NCI-H1694 treated with DMSO at 0.1 percent for 48 hours (cell line): Measurements from ENCODE around the gene CYP4F2.
"Not testable (repeated sequence)": the region's sequence is repeated elsewhere in the genome, so short reads cannot be mapped to it uniquely, and the experiment has no call there.

Experiments used
- DNase-seq: peaks from one replicate; lab custom pipeline; 2025; lab: John Stamatoyannopoulos, UW

Gene CYP4F2

GRCh38 chr19:15900032-15900431, 2.2 kb upstream of the CYP4F2 start:
- DNase-seq, result not testable (repeated sequence)

DNA sequence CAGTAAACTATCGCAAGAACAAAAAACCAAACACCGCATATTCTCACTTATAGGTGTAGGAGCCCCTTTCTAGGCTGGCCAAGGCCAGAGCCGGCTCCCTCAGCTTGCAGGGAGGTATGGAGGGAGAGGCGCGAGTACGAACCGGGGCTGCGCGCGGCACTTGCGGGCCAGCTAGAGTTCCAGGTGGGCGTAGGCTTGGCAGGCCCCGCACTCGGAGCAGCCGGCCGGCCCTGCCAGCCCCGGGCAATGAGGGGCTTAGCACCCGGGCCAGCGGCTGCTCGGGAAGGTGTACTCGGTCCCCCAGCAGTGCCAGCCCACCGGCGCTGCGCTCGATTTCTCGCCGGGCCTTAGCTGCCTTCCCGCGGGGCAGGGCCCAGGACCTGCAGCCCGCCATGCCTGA, 1.7 kb upstream of the CYP4F2 start:
- DNase-seq, result not testable (repeated sequence)

- DNase-seq, result no peak
Observed at GRCh38 chr19:15897026-15897737, 692 bp downstream of the CYP4F2 start.

- DNase-seq, result no peak
Observed at GRCh38 chr19:15895876-15896430, 1.9 kb downstream of the CYP4F2 start.

DNA sequence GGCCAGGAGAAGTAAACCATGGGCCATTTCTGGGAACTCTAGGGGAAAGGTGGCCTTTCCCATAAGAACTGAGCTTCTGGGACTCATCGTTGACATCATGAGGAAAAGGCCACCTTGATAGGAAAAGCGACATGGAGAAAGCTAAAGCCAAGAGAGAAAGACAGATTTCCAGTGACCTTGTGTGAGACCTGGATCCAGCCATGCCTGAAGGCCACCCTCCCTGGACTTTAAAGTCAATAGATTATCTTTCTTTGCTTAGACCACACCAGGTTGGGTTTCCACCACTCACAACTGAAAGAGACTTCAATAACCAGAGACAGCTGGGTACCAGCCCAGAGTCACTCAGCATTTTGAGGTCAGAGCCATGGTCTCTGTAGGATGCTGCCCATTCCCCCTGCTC, 3.5 kb downstream of the CYP4F2 start:
- no peak for DNase-seq

DNA sequence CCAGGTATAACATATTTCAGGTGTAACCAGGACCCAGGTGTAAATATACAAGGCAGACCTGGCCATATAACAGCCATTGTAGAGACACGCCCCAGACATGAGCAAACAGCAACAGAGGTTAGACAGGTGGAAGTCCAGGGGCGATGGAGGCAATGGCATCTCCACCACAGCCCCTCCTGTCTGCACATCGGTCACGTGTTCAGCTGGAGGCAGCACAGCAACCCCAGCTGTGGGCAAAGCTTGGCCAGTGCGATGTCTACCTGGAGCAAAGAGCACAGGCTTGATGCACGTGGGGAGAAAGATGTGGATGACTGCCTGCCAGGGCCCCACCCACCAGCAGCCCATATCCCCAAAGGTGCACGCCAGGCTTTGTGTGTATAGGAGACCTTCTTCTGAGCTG, 4.4 kb downstream of the CYP4F2 start:
- DNase-seq, result no peak

DNA sequence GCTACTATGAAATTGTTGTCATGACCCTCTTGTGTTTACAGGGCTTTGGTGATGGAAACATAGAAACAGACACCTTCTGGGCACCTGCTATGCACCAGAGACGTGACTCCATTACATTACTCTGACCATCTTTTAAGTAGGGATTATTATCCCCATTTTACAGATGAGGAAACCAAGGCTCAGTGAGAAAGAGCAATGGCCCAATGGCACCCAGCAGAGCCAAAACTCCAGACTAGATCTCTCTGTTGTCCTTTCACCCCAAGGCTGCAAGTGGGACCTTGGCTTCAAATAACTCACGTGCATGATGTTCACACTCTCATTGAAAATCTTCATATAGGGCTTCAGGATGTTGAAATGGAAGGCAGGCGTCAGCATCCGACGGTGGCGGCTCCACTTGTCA, 5.9 kb downstream of the CYP4F2 start:
- DNase-seq, result no peak

DNA sequence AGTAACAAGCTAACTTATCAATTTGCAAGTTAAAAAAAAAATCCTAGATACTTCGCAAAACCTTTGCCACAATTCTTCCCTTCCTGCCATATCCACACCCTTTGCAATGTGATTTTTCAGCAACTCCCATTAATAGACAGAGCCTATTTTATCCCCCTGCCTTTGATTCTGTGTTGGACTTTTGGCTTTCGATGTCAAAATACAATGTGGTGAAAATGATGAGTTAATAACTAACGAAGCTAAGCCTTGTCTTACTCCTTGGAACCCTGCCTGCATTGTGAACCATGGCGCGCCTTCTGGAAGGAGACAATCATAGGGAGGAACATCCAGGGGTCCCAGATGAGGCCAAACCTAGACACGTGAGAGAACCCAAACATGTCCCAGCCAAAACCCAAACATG, 6.4 kb downstream of the CYP4F2 start:
- no peak for DNase-seq

DNA sequence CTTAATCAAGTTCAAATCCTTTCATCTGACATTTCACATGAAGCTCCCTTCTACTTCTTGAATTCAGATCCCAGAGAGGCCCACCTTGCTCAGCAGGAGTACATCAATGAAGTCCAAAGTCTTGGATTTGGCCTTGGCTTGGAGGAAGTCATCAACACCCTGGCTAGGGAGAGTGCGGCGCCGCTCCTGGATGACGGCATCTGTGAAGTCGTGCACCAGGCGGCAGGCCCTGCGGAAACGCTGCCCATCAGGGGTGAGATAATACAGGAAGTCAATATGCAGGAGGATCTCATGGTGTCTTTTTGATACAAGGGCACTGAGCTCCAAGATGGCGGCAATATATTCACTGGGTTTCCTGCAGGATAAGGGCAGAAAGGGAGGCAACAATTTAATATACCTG, 8.5 kb downstream of the CYP4F2 start:
- DNase-seq, result not testable (repeated sequence)

GRCh38 chr19:15885919-15886318, 12.0 kb downstream of the CYP4F2 start:
- DNase-seq, result no peak

GRCh38 chr19:15885167-15885566, 12.7 kb downstream of the CYP4F2 start:
- no peak for DNase-seq

DNA sequence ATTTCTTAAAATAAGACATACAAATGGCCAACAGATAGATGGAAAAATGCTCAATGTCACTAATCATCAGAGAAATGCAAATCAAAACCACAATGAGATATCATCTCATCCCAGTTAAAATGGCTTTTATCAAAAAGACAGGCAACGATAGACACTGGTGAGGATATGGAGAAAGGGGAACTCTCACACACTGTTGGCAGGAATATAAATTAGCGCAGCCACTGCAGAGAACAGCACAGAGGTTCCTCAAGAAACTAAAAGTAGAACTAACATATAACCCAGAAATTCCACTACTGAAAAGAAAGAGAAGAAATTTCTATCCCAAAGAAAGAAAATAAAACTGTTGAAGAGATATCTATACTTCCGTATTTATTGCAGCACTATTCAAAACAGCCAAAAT, 14.5 kb downstream of the CYP4F2 start:
- not testable (repeated sequence) for DNase-seq

- no peak for DNase-seq
Observed at GRCh38 chr19:15874821-15875474, 22.9 kb downstream of the CYP4F2 start.

DNA sequence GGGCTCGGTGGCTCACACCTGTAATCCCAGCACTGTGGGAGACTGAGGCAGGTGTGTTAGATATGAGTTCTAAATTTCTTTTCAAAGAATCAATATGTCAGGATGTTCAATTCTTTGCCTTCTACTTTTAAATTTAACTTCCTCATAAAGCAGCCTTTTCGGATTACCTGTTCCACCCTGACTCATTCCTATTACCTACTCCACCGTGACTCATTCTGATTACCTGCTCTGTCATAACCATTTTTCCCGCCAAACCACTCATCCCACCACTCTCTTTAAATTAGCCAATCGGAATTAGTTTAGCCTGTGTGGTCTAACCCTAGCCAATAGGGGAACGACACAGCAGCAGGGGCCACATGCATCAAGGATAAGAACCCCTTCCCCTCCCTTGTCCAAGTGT, 24.1 kb downstream of the CYP4F2 start:
- not testable (repeated sequence) for DNase-seq

DNA sequence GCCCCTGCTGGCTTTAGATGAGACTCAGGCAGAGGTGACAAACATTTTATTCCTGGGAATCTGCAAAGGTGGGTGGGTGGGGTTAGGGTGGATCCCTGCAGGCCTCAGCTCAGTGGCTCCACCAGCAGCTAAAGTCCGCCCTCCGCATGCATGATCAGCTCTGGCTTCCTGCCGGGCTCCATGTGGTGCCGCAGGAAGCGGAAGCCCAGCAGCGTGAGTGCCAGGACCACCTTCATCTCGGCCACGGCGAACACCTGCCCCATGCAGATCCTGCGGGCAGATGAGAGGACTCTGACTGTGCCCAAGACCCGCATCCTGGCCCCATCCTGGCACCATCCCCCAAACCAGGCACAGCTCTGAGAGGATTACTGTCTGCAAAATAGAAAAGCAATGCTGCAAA, 26.3 kb downstream of the CYP4F2 start:
- DNase-seq, result no peak

DNA sequence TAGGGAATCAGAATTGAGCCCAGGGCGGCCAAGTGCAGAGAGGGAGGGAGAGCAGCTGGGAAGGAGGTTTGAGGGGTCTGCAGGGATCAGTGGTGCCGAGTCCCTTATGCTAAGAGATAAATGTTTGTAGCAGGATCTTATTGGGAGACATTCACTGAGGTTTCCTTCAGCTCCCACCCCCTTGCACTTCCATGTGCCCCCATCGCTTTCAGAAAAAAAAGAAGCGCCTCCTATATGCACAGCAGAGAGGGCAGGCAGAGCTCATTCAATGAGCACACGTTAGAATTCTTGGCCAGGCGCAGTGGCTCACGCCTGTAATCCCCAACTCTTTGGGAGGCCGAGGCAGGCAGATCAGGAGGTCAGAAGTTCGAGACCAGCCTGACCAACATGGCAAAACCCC, 28.0 kb downstream of the CYP4F2 start:
- DNase-seq, result no peak

GRCh38 chr19:15869109-15869555, 28.7 kb downstream of the CYP4F2 start:
- peak; percentile 14 for DNase-seq

- no peak for DNase-seq
Observed at GRCh38 chr19:15866636-15867035, 31.2 kb downstream of the CYP4F2 start.

GRCh38 chr19:15864824-15865223, 33.0 kb downstream of the CYP4F2 start:
- DNase-seq, result no peak

DNA sequence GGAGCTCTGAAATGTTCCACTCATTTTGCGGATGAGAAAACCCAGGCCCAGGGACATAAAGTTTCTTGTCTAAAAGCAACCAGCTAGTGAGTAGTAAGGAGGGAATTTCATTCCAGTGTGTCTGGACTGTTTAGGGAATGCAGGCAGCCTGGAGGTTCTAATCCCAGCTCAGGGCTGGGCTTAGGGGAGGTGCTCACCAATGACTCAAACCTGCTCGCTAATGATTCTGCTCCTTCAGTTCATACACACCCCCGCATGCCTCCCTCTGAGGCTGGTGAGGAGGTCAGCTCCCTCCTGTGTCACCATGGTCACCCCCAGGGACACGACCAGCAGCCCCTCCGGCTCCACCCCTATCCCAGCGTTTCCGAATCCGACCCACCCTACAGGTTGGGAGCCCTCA, 34.6 kb downstream of the CYP4F2 start:
- DNase-seq, result no peak

DNA sequence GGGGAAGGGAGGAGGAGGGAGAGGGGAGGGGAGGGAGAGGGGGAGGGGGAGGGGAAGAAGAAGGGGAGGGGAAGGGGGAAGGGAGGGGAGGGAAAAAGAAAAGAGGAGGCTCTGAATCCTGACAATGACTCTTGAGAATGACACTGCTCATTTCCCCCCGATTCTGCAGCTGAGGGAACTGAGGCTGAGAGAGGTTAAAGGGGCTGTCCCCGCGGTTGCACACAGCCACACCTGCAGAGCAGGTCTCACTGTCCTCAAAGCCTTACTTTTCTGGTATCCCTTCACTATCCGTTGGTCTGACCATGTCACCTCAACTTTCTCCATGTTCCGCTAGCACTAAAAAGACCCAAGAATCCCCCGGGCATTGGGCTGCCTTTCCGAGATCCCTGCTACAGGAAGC, 35.4 kb downstream of the CYP4F2 start:
- DNase-seq, result no peak

DNA sequence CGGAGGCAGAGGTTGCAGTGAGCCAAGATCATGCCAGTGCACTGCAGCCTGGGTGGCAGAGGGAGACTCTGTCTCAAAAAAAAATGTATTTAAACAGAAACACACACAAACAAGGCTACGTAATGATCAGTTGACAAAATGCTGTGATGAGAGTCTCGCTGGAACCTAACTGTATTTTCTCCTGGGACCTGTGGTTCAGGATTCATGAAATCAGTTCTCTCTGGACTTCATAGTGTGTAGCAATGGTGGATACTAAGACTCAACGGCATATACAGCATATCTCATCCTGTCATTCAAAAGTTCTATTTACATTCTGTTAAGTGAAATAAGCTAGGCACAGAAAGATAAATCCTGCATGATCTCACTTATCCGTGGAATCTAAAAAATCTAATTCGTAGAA, 37.4 kb downstream of the CYP4F2 start:
- DNase-seq, result no peak

- no peak for DNase-seq
Observed at GRCh38 chr19:15859187-15859586, 38.7 kb downstream of the CYP4F2 start.

- DNase-seq, result no peak
Observed at GRCh38 chr19:15850385-15850784, 47.5 kb downstream of the CYP4F2 start.
